IPS-18a (cell line): ENCODE data around the gene POU2F3.
"Not testable (repeated sequence)": the region's sequence is repeated elsewhere in the genome, so short reads cannot be mapped to it uniquely, and the experiment has no call there.

Experiments
- H3K27ac ChIP-seq: one replicate; pipeline ENCODE4 v1.5.1; 2013; ENCODE audit warnings: low read length
- H3K27me3 ChIP-seq: one replicate; pipeline ENCODE4 v1.6.1; 2013; ENCODE audit warnings: mild to moderate bottlenecking, low read length; ENCODE audit not compliant: control insufficient read depth, insufficient read depth
- H3K36me3 ChIP-seq: one replicate; pipeline ENCODE4 v1.6.1; 2013; ENCODE audit warnings: low read depth, low read length; ENCODE audit not compliant: control insufficient read depth
- H3K4me1 ChIP-seq: one replicate; pipeline ENCODE4 v1.6.1; 2013; ENCODE audit warnings: low read depth, low read length; ENCODE audit not compliant: control insufficient read depth
- H3K4me3 ChIP-seq: one replicate; pipeline ENCODE4 v1.5.1; 2013; ENCODE audit warnings: low read length
- H3K9ac ChIP-seq: one replicate; pipeline ENCODE4 v1.6.1; 2013; ENCODE audit warnings: mild to moderate bottlenecking, low read length, moderate library complexity
- H3K9me3 ChIP-seq: one replicate; pipeline ENCODE4 v1.6.1; 2013; ENCODE audit warnings: low read depth, low read length; ENCODE audit not compliant: control insufficient read depth

POU2F3 gene

DNA sequence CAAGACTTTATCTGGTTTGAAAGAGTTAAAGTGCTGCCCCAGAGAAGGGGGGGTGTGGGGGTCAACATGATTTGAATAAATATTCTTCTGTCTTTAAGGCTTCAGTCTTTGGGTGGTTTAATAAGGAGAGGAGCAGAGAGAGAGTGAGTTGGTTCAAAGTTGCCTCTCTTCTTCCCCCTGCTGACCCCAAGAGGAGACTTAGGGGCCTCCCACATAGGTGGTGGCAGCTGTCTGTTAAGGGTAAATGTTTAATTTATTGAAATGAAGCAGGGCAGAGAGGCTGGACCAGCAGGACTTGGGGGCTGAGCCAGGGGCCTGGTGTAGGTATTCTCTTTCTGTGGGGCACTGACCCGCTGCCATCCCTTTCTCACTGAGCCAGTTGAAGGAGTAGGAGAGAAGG lies 5.5 kb downstream of the POU2F3 start:
- Histone ChIP-seq H3K9ac (no peak overlapping the region), H3K4me1 (peaks cover 28% of the 10 kb centered on the region), H3K9me3 (no peaks in the 10 kb centered on the region), H3K36me3 (no peaks in the 10 kb centered on the region), H3K27me3 (peaks cover 12% of the 10 kb centered on the region), H3K27ac (no peak overlapping the region), H3K4me3 (no peak overlapping the region)

GRCh38 chr11:120248551-120249278 lies 8.8 kb downstream of the POU2F3 start:
- Histone ChIP-seq H3K4me3 (peak overlapping the region; percentile 5), H3K27me3 (peaks cover under 1% of the 10 kb centered on the region), H3K36me3 (no peaks in the 10 kb centered on the region), H3K9me3 (no peaks in the 10 kb centered on the region), H3K27ac (no peak overlapping the region), H3K4me1 (peaks cover 28% of the 10 kb centered on the region), H3K9ac (no peak overlapping the region)

- Histone ChIP-seq H3K4me3 (no peak overlapping the region), H3K4me1 (peaks cover 29% of the 10 kb centered on the region), H3K27ac (no peak overlapping the region), H3K27me3 (peaks cover 3% of the 10 kb centered on the region), H3K9me3 (no peaks in the 10 kb centered on the region), H3K36me3 (no peaks in the 10 kb centered on the region), H3K9ac (no peak overlapping the region)
Measured at GRCh38 chr11:120249279-120250262, 9.6 kb downstream of the POU2F3 start.

GRCh38 chr11:120253377-120253776 lies 13.4 kb downstream of the POU2F3 start:
- H3K4me3 ChIP-seq, result not testable (repeated sequence)

DNA sequence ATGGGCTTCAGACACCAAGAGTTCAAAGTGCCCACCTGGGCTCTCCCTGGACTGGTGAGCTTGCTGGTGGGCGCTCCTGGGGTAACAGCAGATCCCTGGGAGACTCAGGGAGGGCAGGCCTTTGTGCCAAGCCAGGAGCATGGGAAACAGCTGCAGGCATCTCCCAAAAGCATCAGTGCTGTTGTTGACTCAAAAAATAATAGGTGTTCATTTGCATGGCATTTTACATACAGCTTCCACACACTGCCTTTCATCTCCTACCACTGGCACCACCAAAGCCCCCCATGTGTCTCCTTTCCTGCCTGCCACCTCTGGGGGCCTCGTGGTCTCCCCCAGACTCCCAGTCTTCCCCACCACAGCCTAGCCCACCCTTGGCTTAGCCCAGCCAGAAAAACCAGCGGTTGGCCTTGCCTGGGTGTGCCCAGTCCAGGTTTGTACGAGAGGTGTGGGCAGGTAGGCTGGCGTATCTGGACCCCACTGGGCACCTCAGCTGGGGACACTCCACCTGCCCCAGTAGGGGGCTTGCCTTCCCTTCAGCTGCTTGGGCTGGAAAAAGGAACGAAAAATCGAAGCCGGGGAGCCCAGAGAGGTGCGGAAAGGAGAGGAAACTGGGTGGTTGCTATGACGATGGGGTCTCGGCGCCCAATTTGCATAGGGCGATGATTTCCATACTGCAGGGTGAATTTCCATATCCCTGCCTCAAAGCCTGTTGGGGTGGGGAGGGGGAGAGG lies 15.0 kb downstream of the POU2F3 start:
- Histone ChIP-seq H3K27ac (no peak overlapping the region), H3K9ac (no peak overlapping the region), H3K27me3 (peaks cover 13% of the 10 kb centered on the region), H3K9me3 (no peaks in the 10 kb centered on the region), H3K4me1 (peaks cover 19% of the 10 kb centered on the region), H3K4me3 (peak overlapping the region; percentile 36), H3K36me3 (no peaks in the 10 kb centered on the region)

More at GRCh38 chr11:120253377-120253776, 13.4 kb downstream of the POU2F3 start:
- H3K9me3 ChIP-seq, H3K36me3 ChIP-seq, H3K9ac ChIP-seq, H3K27ac ChIP-seq: not testable (repeated sequence)
- H3K27me3 ChIP-seq, result peaks cover 13% of the 10 kb centered on the region
- peaks cover 25% of the 10 kb centered on the region for H3K4me1 ChIP-seq

- peak overlapping the region; percentile 36 for H3K4me3 ChIP-seq
- peaks cover 13% of the 10 kb centered on the region for H3K27me3 ChIP-seq
- no peaks in the 10 kb centered on the region for H3K9me3 ChIP-seq
- H3K27ac ChIP-seq, result no peak overlapping the region
- peak overlapping the region; percentile 26 for H3K9ac ChIP-seq
- H3K36me3 ChIP-seq, result no peaks in the 10 kb centered on the region
- peaks cover 19% of the 10 kb centered on the region for H3K4me1 ChIP-seq
Measured at GRCh38 chr11:120255519-120255866, 15.6 kb downstream of the POU2F3 start.

GRCh38 chr11:120256178-120256577 lies 16.2 kb downstream of the POU2F3 start:
- peaks cover 19% of the 10 kb centered on the region for H3K4me1 ChIP-seq
- no peaks in the 10 kb centered on the region for H3K36me3 ChIP-seq
- peaks cover 13% of the 10 kb centered on the region for H3K27me3 ChIP-seq
- no peaks in the 10 kb centered on the region for H3K9me3 ChIP-seq
- H3K27ac ChIP-seq, result no peak overlapping the region
- no peak overlapping the region for H3K4me3 ChIP-seq
- no peak overlapping the region for H3K9ac ChIP-seq

- Histone ChIP-seq H3K9ac (no peak overlapping the region), H3K27me3 (peaks cover 13% of the 10 kb centered on the region), H3K36me3 (no peaks in the 10 kb centered on the region), H3K9me3 (no peaks in the 10 kb centered on the region), H3K4me1 (peaks cover 19% of the 10 kb centered on the region), H3K4me3 (no peak overlapping the region), H3K27ac (no peak overlapping the region)
Measured at GRCh38 chr11:120256779-120257178, 16.8 kb downstream of the POU2F3 start.

DNA sequence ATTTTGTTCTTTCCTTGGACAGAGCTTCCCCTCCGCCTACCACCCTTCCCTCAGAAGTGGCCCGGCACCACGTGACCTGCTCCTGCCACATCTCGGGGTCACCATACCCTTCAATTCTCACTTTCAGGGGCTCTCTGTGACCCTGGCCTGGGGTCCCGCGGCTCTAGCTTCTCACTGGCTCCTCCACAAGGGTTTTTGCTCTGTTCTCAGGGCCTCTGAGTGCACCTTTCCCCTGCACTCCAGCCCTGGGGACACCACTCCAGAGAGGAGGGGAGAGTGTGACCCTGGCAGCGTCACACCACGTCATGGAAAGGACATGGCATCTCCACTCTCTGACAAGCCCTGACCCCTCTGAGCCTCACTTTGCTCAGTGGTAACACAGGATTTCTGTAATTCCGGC lies 17.4 kb downstream of the POU2F3 start:
- Histone ChIP-seq H3K9ac (no peak overlapping the region), H3K4me1 (peaks cover 19% of the 10 kb centered on the region), H3K4me3 (no peak overlapping the region), H3K9me3 (no peaks in the 10 kb centered on the region), H3K27me3 (peaks cover 13% of the 10 kb centered on the region), H3K36me3 (no peaks in the 10 kb centered on the region), H3K27ac (no peak overlapping the region)

- Histone ChIP-seq H3K9ac (no peak overlapping the region), H3K4me3 (no peak overlapping the region), H3K36me3 (no peaks in the 10 kb centered on the region), H3K27me3 (peaks cover 13% of the 10 kb centered on the region), H3K9me3 (no peaks in the 10 kb centered on the region), H3K4me1 (peaks cover 19% of the 10 kb centered on the region), H3K27ac (no peak overlapping the region)
Measured at GRCh38 chr11:120258661-120259060, 18.7 kb downstream of the POU2F3 start.

DNA sequence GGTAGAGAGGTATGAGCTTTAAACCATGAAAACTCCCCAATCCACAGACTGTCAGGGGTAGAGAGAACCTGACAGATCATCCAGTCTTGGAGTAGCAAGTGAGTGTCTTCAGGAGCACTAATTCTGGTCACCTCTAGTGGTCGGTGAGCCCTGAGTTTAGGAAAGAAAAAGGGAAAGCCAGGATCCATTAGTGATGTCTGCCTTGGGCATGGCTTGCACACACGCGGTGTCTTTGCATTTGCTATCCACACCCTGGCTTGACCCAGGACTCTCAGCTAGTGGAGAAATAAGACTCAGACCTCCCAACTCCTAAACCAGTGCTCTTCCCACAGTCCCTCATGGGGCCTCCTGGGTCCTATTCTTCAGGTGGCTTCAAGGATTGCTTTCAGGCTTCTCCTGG lies 19.3 kb downstream of the POU2F3 start:
- peaks cover 10% of the 10 kb centered on the region for H3K27me3 ChIP-seq
- H3K27ac ChIP-seq, result no peak overlapping the region
- H3K4me3 ChIP-seq, result no peak overlapping the region
- H3K4me1 ChIP-seq, result peaks cover 18% of the 10 kb centered on the region
- H3K9ac ChIP-seq, result no peak overlapping the region
- H3K36me3 ChIP-seq, result no peaks in the 10 kb centered on the region
- no peaks in the 10 kb centered on the region for H3K9me3 ChIP-seq
